GM23338 (cell line): ENCODE results near the gene ZHX3. TPM values are rescaled to one million over a fixed set of nuclear protein-coding genes. Genes with fewer than 3 reads are reported as not detected.

Experiments
- ATAC-seq: fragments of 200-7000 bp; cut with Tn5 transposase; 3 replicates; pipeline ENCODE4 v1.9.1; 2020
- DNase-seq: peaks from one replicate; pipeline ENCODE4 v3.0.0-alpha.2; 2015; ENCODE audit warnings: low spot score
- H2AFZ ChIP-seq: fragments of 200-600 bp; sonication (generic); 2 replicates; pipeline ENCODE4 v1.8.0; 2016; ENCODE audit warnings: antibody characterized with exemption, mild to moderate bottlenecking, moderate library complexity
- H3F3A ChIP-seq: fragments of 200-600 bp; sonication (generic); replicated peaks from 2 replicates; pipeline ENCODE4 v1.8.0; 2017; ENCODE audit warnings: antibody characterized with exemption, mixed run types, low read depth
- H3K27ac ChIP-seq: fragments of 200-600 bp; sonication (generic); 2 replicates; pipeline ENCODE4 v1.6.1; 2016; ENCODE audit warnings: low read depth
- H3K27me3 ChIP-seq: fragments of 200-600 bp; sonication (generic); 2 replicates; pipeline ENCODE4 v1.8.0; 2016; ENCODE audit warnings: mild to moderate bottlenecking, mixed run types, moderate library complexity; ENCODE audit not compliant: insufficient read depth
- H3K36me3 ChIP-seq: fragments of 200-600 bp; sonication (generic); 2 replicates; pipeline ENCODE4 v1.8.0; 2016; ENCODE audit warnings: mild to moderate bottlenecking; ENCODE audit not compliant: insufficient read depth
- H3K4me1 ChIP-seq: fragments of 200-600 bp; sonication (generic); 2 replicates; pipeline ENCODE4 v1.8.0; 2016; ENCODE audit warnings: mild to moderate bottlenecking, moderate library complexity; ENCODE audit not compliant: insufficient read depth
- H3K4me2 ChIP-seq: fragments of 200-600 bp; sonication (generic); 2 replicates; pipeline ENCODE4 v1.7.1; 2017; ENCODE audit warnings: mixed run types
- H3K4me3 ChIP-seq: fragments of 200-600 bp; sonication (generic); 2 replicates; pipeline ENCODE4 v1.6.1; 2016; ENCODE audit warnings: mixed run types
- H3K79me2 ChIP-seq: fragments of 200-600 bp; sonication (generic); replicated peaks from 2 replicates; pipeline ENCODE4 v1.8.0; 2017; ENCODE audit warnings: mild to moderate bottlenecking; ENCODE audit not compliant: insufficient read depth
- H3K9me2 ChIP-seq: fragments of 200-600 bp; sonication (generic); 2 replicates; pipeline ENCODE4 v1.8.0; 2017; ENCODE audit not compliant: insufficient read depth
- H4K20me1 ChIP-seq: fragments of 200-600 bp; sonication (generic); replicated peaks from 2 replicates; pipeline ENCODE4 v1.8.0; 2017; ENCODE audit warnings: mild to moderate bottlenecking; ENCODE audit not compliant: insufficient read depth
- H3K27ac Mint-ChIP-seq: 2 replicates; pipeline ENCODE4 v1.8.0; 2020; ENCODE audit warnings: inconsistent platforms, mild to moderate bottlenecking, moderate library complexity, mixed read lengths
- H3K27me3 Mint-ChIP-seq: 3 replicates; pipeline ENCODE4 v1.8.0; 2022; ENCODE audit warnings: low read depth, mild to moderate bottlenecking, moderate library complexity, mixed read lengths, inconsistent platforms; ENCODE audit not compliant: insufficient read depth, poor library complexity
- H3K36me3 Mint-ChIP-seq: 3 replicates; pipeline ENCODE4 v1.8.0; 2021; ENCODE audit warnings: low read depth, mild to moderate bottlenecking, inconsistent platforms, moderate library complexity, mixed read lengths
- H3K4me1 Mint-ChIP-seq: 3 replicates; pipeline ENCODE4 v1.8.0; 2020; ENCODE audit warnings: mild to moderate bottlenecking, inconsistent platforms, mixed read lengths
- H3K4me3 Mint-ChIP-seq: 3 replicates; pipeline ENCODE4 v1.8.0; 2021; ENCODE audit warnings: moderate library complexity, mild to moderate bottlenecking, inconsistent platforms, mixed read lengths
- H3K9me3 Mint-ChIP-seq: 3 replicates; pipeline ENCODE4 v1.8.0; 2020; ENCODE audit warnings: moderate library complexity, mild to moderate bottlenecking, inconsistent platforms, mixed read lengths
- CREB1 ChIP-seq: fragments of 250-450 bp; sonication (Bioruptor Pico); IDR thresholded peaks from 2 replicates; pipeline ENCODE4 v1.5.0; 2020; ENCODE audit warnings: low read depth, mild to moderate bottlenecking, moderate library complexity
- CTCF ChIP-seq, 2 experiments: fragments of 200-600 bp in 1 of 2; sonication (generic) in 1 of 2; conservative IDR thresholded peaks; 2 replicates each; pipeline versions ENCODE4 v1.5.1 to v1.6.1; 2016 to 2017; ENCODE audit warnings: antibody characterized with exemption in 2 of 2, low read depth in 2 of 2, mild to moderate bottlenecking in 2 of 2, moderate library complexity in 1 of 2
- EZH2 ChIP-seq: fragments of 200-600 bp; sonication (generic); IDR thresholded peaks from one replicate; pipeline ENCODE4 v1.8.0; 2017; ENCODE audit warnings: antibody characterized with exemption, mild to moderate bottlenecking, low read depth; ENCODE audit not compliant: unreplicated experiment
- EZH2phosphoT487 ChIP-seq: fragments of 200-600 bp; sonication (generic); IDR thresholded peaks from one replicate; pipeline ENCODE4 v1.8.1; 2018; ENCODE audit warnings: antibody characterized with exemption; ENCODE audit not compliant: unreplicated experiment
- JUNB ChIP-seq: IDR thresholded peaks from one replicate; pipeline ENCODE4 v1.6.1; 2016; ENCODE audit warnings: antibody characterized with exemption; ENCODE audit not compliant: unreplicated experiment
- NANOG ChIP-seq: IDR thresholded peaks from 2 replicates; pipeline ENCODE4 v1.6.1; 2016; ENCODE audit warnings: antibody characterized with exemption, borderline replicate concordance
- POLR2AphosphoS5 ChIP-seq: IDR thresholded peaks from 2 replicates; pipeline ENCODE4 v1.6.1; 2016; ENCODE audit warnings: antibody characterized with exemption, low read depth
- STAT1 ChIP-seq: IDR thresholded peaks from one replicate; pipeline ENCODE4 v1.6.1; 2016; ENCODE audit warnings: antibody characterized with exemption; ENCODE audit not compliant: unreplicated experiment
- ZNF114 ChIP-seq: fragments of 250-450 bp; sonication (Bioruptor Pico); IDR thresholded peaks from 2 replicates; pipeline ENCODE4 v1.5.0; 2020; ENCODE audit warnings: mild to moderate bottlenecking, moderate library complexity
- ZNF331 ChIP-seq: fragments of 250-450 bp; sonication (Bioruptor Pico); IDR thresholded peaks from 2 replicates; pipeline ENCODE4 v1.5.0; 2020; ENCODE audit warnings: low read depth, mild to moderate bottlenecking, moderate library complexity
- ZNF462 ChIP-seq: fragments of 250-450 bp; sonication (Bioruptor Pico); IDR thresholded peaks from 2 replicates; pipeline ENCODE4 v1.5.0; 2020; ENCODE audit warnings: mild to moderate bottlenecking, moderate library complexity
- polyA plus RNA-seq: library from polyadenylated mRNA; unstranded; fragments of >200 nt; fragmentation: Nextera tagmentation; extraction: Ambion mirVana; gene quantifications from 2 replicates; pipeline ENCODE4 v1.2.1, GENCODE V29; 2016
- total RNA-seq: library from RNA; depleted of rRNA; stranded (reverse); fragments of >200 nt; shearing (Covaris generic); gene quantifications from 2 replicates; pipeline ENCODE4 v1.2.3, GENCODE V29; 2014

Gene ZHX3
- total and polyA plus RNA-seq, 2 experiments from 2014 or later, result 1.7 to 2.8 TPM

- TF ChIP-seq ZNF462 (no peak), JUNB (no peak), ZNF114 (no peak), STAT1 (no peak), CTCF (conservative IDR thresholded peaks at IDR 0.05; ENCODE audit: low read depth in 2 of 2) (no peak), POLR2AphosphoS5 (no peak), CREB1 (no peak), EZH2 (no peak), ZNF331 (CRISPR knock-in tag) (no peak)
Measured at GRCh38 chr20:41273445-41273844, 44.1 kb downstream of the ZHX3 start (continued).

- H4K20me1 ChIP-seq, result no peaks in the 10 kb centered on the region
- Mint-ChIP-seq H3K27ac (no peak overlapping the region), H3K27me3 (peaks cover 5% of the 10 kb centered on the region), H3K4me3 (no peak overlapping the region), H3K9me3 (no peaks in the 10 kb centered on the region), H3K36me3 (no peaks in the 10 kb centered on the region), H3K4me1 (peaks cover 7% of the 10 kb centered on the region)
- no peak overlapping the region for H3K27ac ChIP-seq
- DNase-seq (no peak), ATAC-seq (no peak)
- no peaks in the 10 kb centered on the region for H3K36me3 ChIP-seq
- H3K4me3 ChIP-seq, result no peak overlapping the region
- H3K4me2 ChIP-seq, result no peak overlapping the region
- H3K9me2 ChIP-seq, result no peaks in the 10 kb centered on the region
- peaks cover 10% of the 10 kb centered on the region; the same call in 1 of the 2 replicates for H3K4me1 ChIP-seq
- no peaks in the 10 kb centered on the region for H3K27me3 ChIP-seq
- no peak overlapping the region for H2AFZ ChIP-seq
- no peaks in the 10 kb centered on the region for H3F3A ChIP-seq
- no peaks in the 10 kb centered on the region for H3K79me2 ChIP-seq
- TF ChIP-seq NANOG (no peak), CREB1 (no peak), JUNB (no peak), EZH2phosphoT487 (no peak), ZNF331 (CRISPR knock-in tag) (no peak)
Measured at GRCh38 chr20:41272339-41272738, 45.2 kb downstream of the ZHX3 start.
